Calu3 (cell line): ENCODE results near the gene SYF2. TPM values are rescaled to one million over a fixed set of nuclear protein-coding genes. Genes with fewer than 3 reads are reported as not detected.

Experiments used
- BruUV-seq: library from RNA; stranded (reverse); fragments of 400-500 nt; replicated peaks from 2 replicates; lab custom pipeline; 2021; lab: Mats Ljungman, UMichigan
- CTCF ChIA-PET: fragments of 300-600 bp; sonication (Branson Sonifier 250); formaldehyde crosslinking; loops from one replicate; lab custom pipeline; 2022; ENCODE audit warnings: antibody characterized with exemption; lab: Charles Lee
- DNase-seq: peaks from one replicate; pipeline ENCODE4 v3.0.0; 2022
- H3K27ac Mint-ChIP-seq: one replicate; pipeline ENCODE4 v1.8.0; 2022; ENCODE audit warnings: mixed read lengths; ENCODE audit not compliant: unreplicated experiment
- H3K27me3 Mint-ChIP-seq: one replicate; pipeline ENCODE4 v1.8.0; 2022; ENCODE audit warnings: mixed read lengths; ENCODE audit not compliant: unreplicated experiment
- H3K36me3 Mint-ChIP-seq: one replicate; pipeline ENCODE4 v1.8.0; 2022; ENCODE audit warnings: mild to moderate bottlenecking, moderate library complexity, mixed read lengths; ENCODE audit not compliant: insufficient read depth, unreplicated experiment
- H3K4me1 Mint-ChIP-seq: one replicate; pipeline ENCODE4 v1.8.0; 2022; ENCODE audit warnings: mild to moderate bottlenecking, low read depth, mixed read lengths; ENCODE audit not compliant: unreplicated experiment
- H3K4me3 Mint-ChIP-seq: one replicate; pipeline ENCODE4 v1.8.0; 2022; ENCODE audit warnings: mild to moderate bottlenecking, low read depth, moderate library complexity, mixed read lengths; ENCODE audit not compliant: unreplicated experiment
- H3K9me3 Mint-ChIP-seq: one replicate; pipeline ENCODE4 v1.8.0; 2022; ENCODE audit warnings: low read depth, mixed read lengths; ENCODE audit not compliant: unreplicated experiment
- CTCF ChIP-seq: fragments of 200-600 bp; IDR thresholded peaks from one replicate; pipeline ENCODE4 v1.8.0; 2022; ENCODE audit warnings: antibody characterized with exemption; ENCODE audit not compliant: unreplicated experiment
- intact Hi-C: fragments of 100-400 bp; cut with micrococcal nuclease; formaldehyde crosslinking; loops from one replicate; pipeline ENCODE4 v1.10.0; 2022; ENCODE audit not compliant: unreplicated experiment
- total RNA-seq: library from RNA; stranded (reverse); gene quantifications from 2 replicates; pipeline ENCODE4 v1.2.3, GENCODE V29; 2022

The SYF2 gene
- total RNA-seq, 1 experiment from 2014 or later = 24.3 TPM

- intact Hi-C loops = no loop called here
- Mint-ChIP-seq H3K27ac (no peak overlapping the region), H3K9me3 (no peaks in the 10 kb centered on the region), H3K4me3 (no peak overlapping the region), H3K36me3 (no peaks in the 10 kb centered on the region), H3K27me3 (peaks cover 40% of the 10 kb centered on the region), H3K4me1 (peaks cover 10% of the 10 kb centered on the region)
- CTCF ChIA-PET = interaction anchor here (0.7 kb wide), 1 partner anchor 78 kb away, joined by 3 read pairs; no protein-coding TSS in a partner anchor
- BruUV-seq = no TSS peak
- no peak for TF ChIP-seq CTCF
- DNase-seq = no peak
Observed at GRCh38 chr1:25199819-25200620, 32.3 kb downstream of the SYF2 start.

- CTCF ChIA-PET = interaction anchor here (0.6 kb wide), 1 partner anchor 279 kb away, joined by 5 read pairs; no protein-coding TSS in a partner anchor
Observed at GRCh38 chr1:25198663-25199252, 33.5 kb downstream of the SYF2 start.

GRCh38 chr1:25197982-25198662, 34.2 kb downstream of the SYF2 start:
- no peaks in the 10 kb centered on the region for H3K9me3 Mint-ChIP-seq
- no peaks in the 10 kb centered on the region for H3K36me3 Mint-ChIP-seq
- CTCF ChIA-PET = interaction anchor here (0.6 kb wide), 1 partner anchor 278 kb away, joined by 5 read pairs; no protein-coding TSS in a partner anchor
- DNase-seq = peak; percentile 17
- no peak overlapping the region for H3K27ac Mint-ChIP-seq
- no TSS peak for BruUV-seq
- H3K4me1 Mint-ChIP-seq = peaks cover 10% of the 10 kb centered on the region
- intact Hi-C loops = no loop called here
- no peak overlapping the region for H3K4me3 Mint-ChIP-seq
- H3K27me3 Mint-ChIP-seq = peaks cover 57% of the 10 kb centered on the region
- no peak for TF ChIP-seq CTCF

More at GRCh38 chr1:25198663-25199252, 33.5 kb downstream of the SYF2 start:
- H3K27ac Mint-ChIP-seq = no peak overlapping the region
- DNase-seq = no peak
- H3K4me3 Mint-ChIP-seq = no peak overlapping the region
- no TSS peak for BruUV-seq
- H3K4me1 Mint-ChIP-seq = peaks cover 10% of the 10 kb centered on the region
- peaks cover 51% of the 10 kb centered on the region for H3K27me3 Mint-ChIP-seq
- no peaks in the 10 kb centered on the region for H3K9me3 Mint-ChIP-seq
- no peak for TF ChIP-seq CTCF
- no peaks in the 10 kb centered on the region for H3K36me3 Mint-ChIP-seq
- intact Hi-C loops = no loop called here

- Mint-ChIP-seq H3K27me3 (peaks cover 64% of the 10 kb centered on the region), H3K36me3 (no peaks in the 10 kb centered on the region), H3K4me1 (peaks cover 10% of the 10 kb centered on the region), H3K4me3 (no peak overlapping the region), H3K9me3 (no peaks in the 10 kb centered on the region), H3K27ac (no peak overlapping the region)
- intact Hi-C loops = no loop called here
- CTCF ChIA-PET = no interaction called here
- DNase-seq = no peak
- BruUV-seq = no TSS peak
- TF ChIP-seq CTCF = no peak
Observed at GRCh38 chr1:25197235-25197975, 34.9 kb downstream of the SYF2 start.
